Measurements from ENCODE around the gene CAMK1D. TPM values are rescaled to one million over a fixed set of nuclear protein-coding genes. Genes with fewer than 3 reads are reported as not detected.

The CAMK1D gene
- total RNA-seq, 2 experiments from 2014 or later: 28.8 to 35.3 TPM

GRCh38 chr10:12369982-12370381 lies 20.6 kb downstream of the CAMK1D start:
- no peak overlapping the region for H3K4me3 Mint-ChIP-seq
- no peaks in the 10 kb centered on the region for H3K9me3 ChIP-seq (ENCODE audit: control insufficient read depth in 1 of 2, insufficient read depth in 1 of 2, low read length in 2 of 2)
- no peak overlapping the region for H3K4me3 ChIP-seq (ENCODE audit: low read length)
- no peak overlapping the region for H3K27ac Mint-ChIP-seq
- no peak for ATAC-seq (ENCODE audit: poor library complexity)
- POLR2A ChIA-PET: no interaction called here
- H3K27me3 Mint-ChIP-seq: no peaks in the 10 kb centered on the region
- peaks cover 29% of the 10 kb centered on the region for H3K4me1 Mint-ChIP-seq (ENCODE audit: low read depth)
- H3K36me3 Mint-ChIP-seq (ENCODE audit: low read depth): peaks cover 5% of the 10 kb centered on the region
- no peaks in the 10 kb centered on the region for H3K36me3 ChIP-seq (ENCODE audit: insufficient read depth, low read length)
- no peaks in the 10 kb centered on the region for H3K9me3 Mint-ChIP-seq
- no peak for TF ChIP-seq CTCF (IDR thresholded peaks at IDR 0.05)
- peaks cover 22% of the 10 kb centered on the region for H3K4me1 ChIP-seq (ENCODE audit: insufficient read depth, low read length)
- CTCF ChIA-PET: no interaction called here
- intact Hi-C loops (cut with DNase I, micrococcal nuclease): no loop called here
- no peak overlapping the region for H3K27ac ChIP-seq (ENCODE audit: low read depth in 1 of 2, low read length in 2 of 2)
- no peak for DNase-seq
- no peaks in the 10 kb centered on the region for H3K27me3 ChIP-seq (ENCODE audit: control insufficient read depth in 1 of 2, insufficient read depth in 2 of 2, low read length in 2 of 2)

DNA sequence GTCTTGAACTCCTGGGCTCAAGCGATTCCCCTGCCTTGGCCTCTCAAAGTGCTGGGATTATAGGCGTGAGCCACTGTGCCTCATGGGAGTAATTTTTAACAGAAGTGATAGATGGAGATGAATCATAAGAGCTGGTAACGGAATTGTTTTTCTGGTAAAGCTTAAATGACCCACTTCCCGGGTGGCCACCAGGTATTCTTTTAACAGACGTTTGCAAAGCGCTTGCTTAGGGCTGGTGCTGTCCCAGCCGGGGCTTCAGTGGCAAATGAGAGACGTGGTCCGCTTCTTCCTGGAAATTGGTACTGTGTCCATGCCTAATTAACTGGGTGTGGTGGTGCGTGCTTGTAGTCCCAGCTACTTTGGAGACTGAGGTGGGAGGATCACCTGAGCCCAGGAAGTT lies 23.5 kb downstream of the CAMK1D start:
- no peaks in the 10 kb centered on the region for H3K9me3 Mint-ChIP-seq
- Histone ChIP-seq H3K36me3 (ENCODE audit: insufficient read depth, low read length) (no peaks in the 10 kb centered on the region), H3K4me3 (ENCODE audit: low read length) (no peak overlapping the region), H3K27me3 (ENCODE audit: control insufficient read depth in 1 of 2, insufficient read depth in 2 of 2, low read length in 2 of 2) (no peaks in the 10 kb centered on the region), H3K27ac (ENCODE audit: low read depth in 1 of 2, low read length in 2 of 2) (no peak overlapping the region), H3K4me1 (ENCODE audit: insufficient read depth, low read length) (no peaks in the 10 kb centered on the region), H3K9me3 (ENCODE audit: control insufficient read depth in 1 of 2, insufficient read depth in 1 of 2, low read length in 2 of 2) (no peaks in the 10 kb centered on the region)
- DNase-seq (no peak), ATAC-seq (ENCODE audit: poor library complexity) (no peak)
- peaks cover 19% of the 10 kb centered on the region for H3K36me3 Mint-ChIP-seq (ENCODE audit: low read depth)
- ChIA-PET POLR2A (no interaction called here), CTCF (no interaction called here)
- no peaks in the 10 kb centered on the region for H3K27me3 Mint-ChIP-seq
- intact Hi-C loops (cut with DNase I, micrococcal nuclease): no loop called here
- H3K4me3 Mint-ChIP-seq: no peak overlapping the region
- H3K4me1 Mint-ChIP-seq (ENCODE audit: low read depth): peaks cover 21% of the 10 kb centered on the region
- no peak for TF ChIP-seq CTCF (IDR thresholded peaks at IDR 0.05)
- no peak overlapping the region for H3K27ac Mint-ChIP-seq

GRCh38 chr10:12375076-12375504 lies 25.7 kb downstream of the CAMK1D start:
- Histone ChIP-seq H3K4me3 (ENCODE audit: low read length) (no peak overlapping the region), H3K27ac (ENCODE audit: low read depth in 1 of 2, low read length in 2 of 2) (no peak overlapping the region), H3K36me3 (ENCODE audit: insufficient read depth, low read length) (no peaks in the 10 kb centered on the region), H3K27me3 (ENCODE audit: control insufficient read depth in 1 of 2, insufficient read depth in 2 of 2, low read length in 2 of 2) (no peaks in the 10 kb centered on the region), H3K4me1 (ENCODE audit: insufficient read depth, low read length) (no peaks in the 10 kb centered on the region), H3K9me3 (ENCODE audit: control insufficient read depth in 1 of 2, insufficient read depth in 1 of 2, low read length in 2 of 2) (no peaks in the 10 kb centered on the region)
- Mint-ChIP-seq H3K4me3 (no peak overlapping the region), H3K36me3 (ENCODE audit: low read depth) (peaks cover 15% of the 10 kb centered on the region), H3K4me1 (ENCODE audit: low read depth) (peaks cover 13% of the 10 kb centered on the region), H3K27ac (no peak overlapping the region), H3K9me3 (no peaks in the 10 kb centered on the region), H3K27me3 (no peaks in the 10 kb centered on the region)
- POLR2A ChIA-PET: no interaction called here
- DNase-seq (no peak), ATAC-seq (ENCODE audit: poor library complexity) (no peak)
- intact Hi-C loops (cut with DNase I, micrococcal nuclease): no loop called here
- TF ChIP-seq CTCF (IDR thresholded peaks at IDR 0.05): no peak
- CTCF ChIA-PET: no interaction called here

All from CD4-positive, alpha-beta T cell (primary cell).